ENCODE measurements around the gene PCDHGA1.
"Not testable (repeated sequence)": the region's sequence is repeated elsewhere in the genome, so short reads cannot be mapped to it uniquely, and the experiment has no call there.

Gene PCDHGA1
- 0.43 to 0.60 reads per million in 2 experiments for total RNA-seq

GRCh38 chr5:141330299-141331080, at the start of gene PCDHGA1:
Gene PCDHGA1, plus strand, starts transcription at chr5:141330514.
- DNase-seq (ENCODE audit: low read depth) = no peak

DNA sequence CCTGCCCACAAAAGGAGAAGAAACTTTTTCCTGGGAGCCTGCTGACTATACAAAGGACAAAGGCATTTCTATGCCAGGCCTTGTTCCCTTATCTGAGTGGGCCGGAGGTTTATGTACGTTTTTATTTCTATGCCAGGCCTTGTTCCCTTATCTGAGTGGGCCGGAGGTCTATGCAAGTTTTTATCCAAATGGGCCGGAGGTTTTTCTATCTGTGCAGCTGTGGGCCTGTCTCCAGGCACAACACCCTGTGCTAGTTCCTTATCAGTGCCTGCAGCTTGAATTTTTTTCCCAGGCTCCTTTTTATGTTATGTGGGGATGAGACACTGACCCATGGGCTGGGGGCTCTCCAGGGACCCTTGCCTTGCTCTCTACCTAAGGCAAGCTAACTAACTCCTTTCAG, 31.9 kb upstream of the PCDHGA1 start:
- no peak for DNase-seq (ENCODE audit: low read depth)

DNA sequence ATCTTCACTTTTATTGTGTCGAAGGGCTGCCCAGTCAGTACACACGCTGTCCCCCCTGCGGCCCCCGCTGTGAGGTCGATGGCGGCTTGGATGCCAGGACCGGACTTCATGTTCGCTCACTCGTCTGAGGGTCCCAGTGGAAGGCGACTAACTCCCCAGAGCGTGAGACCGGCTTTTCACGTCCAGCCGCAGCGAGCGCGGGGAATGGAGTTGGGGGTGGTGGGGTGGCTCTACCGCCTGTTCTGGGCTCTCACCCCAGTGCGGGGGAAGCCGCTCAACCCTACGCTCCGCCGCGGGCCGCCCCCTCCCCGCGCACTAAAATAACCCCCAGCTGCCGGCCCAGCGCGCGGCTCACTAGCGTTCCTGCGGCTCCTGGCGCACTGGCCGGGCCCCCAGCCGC, 26.6 kb upstream of the PCDHGA1 start, which contains the start of gene SLC25A2:
SLC25A2 (minus strand) TSS at position 294 of the 400 bp plus-strand sequence; CDS start at position 110, 184 bp downstream.
- DNase-seq (ENCODE audit: low read depth) = no peak

DNA sequence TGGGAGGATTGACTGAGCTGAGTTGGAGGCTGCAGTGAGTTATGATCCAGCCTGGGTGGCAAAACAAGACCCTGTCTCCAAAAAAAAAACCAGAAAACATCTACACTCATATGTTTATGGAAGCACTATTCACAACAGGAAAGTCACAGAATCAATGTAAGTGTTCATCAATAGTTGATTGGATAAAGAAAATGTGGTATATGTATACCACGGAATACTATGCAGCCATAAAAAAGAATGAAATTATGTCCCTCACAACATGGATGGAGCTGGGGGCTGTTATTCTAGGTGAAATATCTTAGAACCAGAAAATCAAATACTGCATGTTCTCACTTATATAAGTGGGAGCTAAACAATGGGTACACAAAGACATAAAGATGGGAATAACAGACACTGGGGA, 23.7 kb upstream of the PCDHGA1 start:
- DNase-seq (ENCODE audit: low read depth) = no peak

DNA sequence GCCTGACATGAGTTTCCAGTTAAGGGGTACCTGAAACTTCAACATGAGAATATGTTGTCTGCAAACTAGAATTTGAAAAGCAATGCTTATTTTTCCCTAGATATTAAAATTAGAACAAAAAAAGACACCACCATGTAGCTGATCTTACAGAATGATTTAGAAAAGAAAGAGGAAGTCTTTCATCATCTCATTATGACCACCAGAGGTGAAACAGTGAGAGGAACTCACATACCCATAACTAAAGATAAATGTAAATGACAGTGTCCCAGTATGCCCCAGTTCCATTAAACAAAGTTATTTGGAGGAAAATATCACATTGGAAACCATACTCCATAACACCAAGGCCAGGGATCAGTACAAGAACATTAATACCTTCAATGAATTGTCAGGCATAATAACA, 16.6 kb upstream of the PCDHGA1 start:
- no peak for DNase-seq (ENCODE audit: low read depth)

- DNase-seq (ENCODE audit: low read depth) = not testable (repeated sequence)
Measured at GRCh38 chr5:141316963-141317362, 13.4 kb upstream of the PCDHGA1 start.

DNA sequence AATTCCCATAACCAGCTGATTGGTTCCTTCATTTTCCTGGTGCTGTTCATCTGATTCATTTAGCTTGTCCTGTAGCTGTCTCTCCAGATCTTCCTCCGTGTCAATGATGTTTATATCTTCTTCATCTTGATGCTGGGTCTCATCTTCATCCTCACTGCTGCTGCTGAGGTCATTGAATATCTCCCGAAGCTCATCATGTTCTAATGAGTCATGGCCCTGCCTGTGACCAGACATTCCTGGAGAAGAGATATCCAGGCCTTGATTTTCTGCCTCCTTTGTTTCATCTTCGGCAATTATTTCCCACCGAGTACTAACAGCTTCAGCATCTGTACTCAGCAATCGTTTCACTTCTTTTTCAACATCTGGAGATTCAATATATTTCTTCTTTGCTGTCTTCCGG, 11.1 kb upstream of the PCDHGA1 start:
- no peak for DNase-seq (ENCODE audit: low read depth)

GRCh38 chr5:141319699-141320098, 10.6 kb upstream of the PCDHGA1 start:
- no peak for DNase-seq (ENCODE audit: low read depth)

DNA sequence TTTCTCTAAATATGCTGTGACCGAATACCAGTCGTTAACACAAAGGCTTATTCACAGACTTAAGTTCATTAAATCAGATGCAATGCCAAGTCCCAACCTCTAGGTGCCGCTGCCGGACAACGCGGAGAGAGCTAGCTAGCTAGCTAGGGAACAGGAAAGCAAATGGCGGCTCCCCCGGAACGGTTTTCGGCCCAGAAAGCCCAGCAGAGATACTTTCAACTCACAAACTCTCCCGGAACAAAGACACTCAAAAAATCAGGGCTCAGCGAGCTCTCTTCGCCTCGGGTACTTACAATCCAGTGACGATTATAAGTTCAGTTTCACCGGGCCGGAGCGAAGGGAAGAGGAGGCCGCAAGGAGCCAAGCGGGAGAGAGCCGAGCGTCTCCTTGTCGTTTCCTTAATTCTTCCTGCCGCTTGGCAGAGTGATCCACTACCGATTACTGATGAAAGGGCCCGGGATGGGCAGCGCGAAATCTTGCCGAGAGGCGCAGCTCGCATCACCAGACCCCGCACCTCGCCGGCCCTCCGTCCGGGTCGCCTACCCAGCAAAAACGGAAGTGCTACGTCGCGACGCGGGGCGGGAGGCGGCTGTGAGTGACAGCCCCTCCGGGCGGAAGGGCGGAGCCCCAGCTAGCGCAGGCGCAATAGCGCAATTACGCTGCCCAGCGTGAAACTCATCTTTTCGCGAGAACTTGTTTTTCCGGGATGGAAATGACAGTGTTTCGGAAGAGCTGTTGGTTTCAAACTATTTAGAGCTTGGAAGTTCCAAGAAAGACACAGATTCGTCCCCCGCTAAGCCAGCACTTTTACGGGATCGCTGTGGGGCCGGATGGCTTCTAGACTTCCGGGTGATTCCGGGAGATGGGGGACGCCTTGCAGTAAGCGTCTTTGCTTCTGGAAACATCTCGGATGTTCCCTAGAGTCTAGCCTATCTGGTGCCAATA, 9.8 kb upstream of the PCDHGA1 start, which contains the start of gene TAF7:
TAF7 (minus strand) TSS at position 560 of the 945 bp plus-strand sequence. CDS start 740 bp downstream, outside the sequence.
- DNase-seq (ENCODE audit: low read depth) = peak; percentile 86

DNA sequence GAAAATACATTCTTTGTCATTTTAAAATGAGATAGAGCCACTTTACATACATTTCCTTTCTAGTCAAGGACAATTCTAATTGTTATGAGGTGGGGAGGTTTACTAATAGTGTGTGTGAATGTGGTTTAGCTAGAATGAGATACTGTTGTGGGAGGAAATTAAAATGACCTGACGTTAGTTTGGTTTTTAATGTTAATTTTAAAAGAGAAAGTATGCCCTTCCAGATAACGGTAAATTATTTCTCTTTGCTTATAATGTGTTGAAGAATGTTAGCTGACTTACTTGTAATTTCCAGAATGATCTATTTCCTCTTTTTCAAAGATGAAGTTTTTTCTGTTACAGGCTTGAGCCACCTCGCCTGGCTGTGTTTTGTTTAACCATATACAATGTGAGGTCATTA, 8.1 kb upstream of the PCDHGA1 start:
- DNase-seq (ENCODE audit: low read depth) = no peak

DNA sequence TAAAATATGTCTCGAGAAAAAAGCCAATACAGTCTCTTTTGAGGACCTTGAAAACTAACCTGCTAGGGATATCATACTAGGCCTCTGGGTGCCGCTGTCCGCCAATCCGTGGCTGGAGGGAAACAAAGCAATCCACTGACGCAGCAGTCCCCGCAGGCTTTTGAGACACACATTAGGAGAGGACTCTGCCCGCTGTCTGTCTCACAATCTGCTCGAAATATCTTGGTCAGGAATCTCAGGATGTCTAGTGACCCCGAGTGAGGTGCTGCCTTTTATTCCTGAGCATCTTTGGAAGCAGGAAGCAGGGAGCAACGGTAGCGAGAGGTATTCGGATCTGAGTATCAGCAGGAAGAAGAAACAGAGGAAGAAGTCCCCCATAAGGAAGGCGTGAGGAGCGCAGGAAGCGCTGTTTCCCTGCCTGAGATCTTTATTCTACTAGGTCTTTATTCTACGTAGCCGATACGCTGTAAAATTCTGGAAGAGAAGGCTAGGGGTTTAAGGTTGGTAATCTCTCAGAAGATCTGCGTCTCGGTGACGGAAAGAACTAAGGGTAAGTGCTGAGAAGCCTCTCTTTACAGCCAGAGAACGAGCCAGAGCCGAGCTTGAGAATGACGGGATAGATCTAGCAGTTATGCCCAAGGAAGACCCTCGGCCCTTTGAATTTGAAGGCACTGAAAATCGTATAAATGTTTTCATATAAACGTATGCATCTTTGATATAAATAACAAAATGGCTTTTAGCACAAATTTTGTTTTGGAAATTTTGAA, 4.0 kb upstream of the PCDHGA1 start:
- peak; percentile 50 for DNase-seq (ENCODE audit: low read depth)

- no peak for DNase-seq (ENCODE audit: low read depth)
Measured at GRCh38 chr5:141328231-141328630, 2.1 kb upstream of the PCDHGA1 start.

DNA sequence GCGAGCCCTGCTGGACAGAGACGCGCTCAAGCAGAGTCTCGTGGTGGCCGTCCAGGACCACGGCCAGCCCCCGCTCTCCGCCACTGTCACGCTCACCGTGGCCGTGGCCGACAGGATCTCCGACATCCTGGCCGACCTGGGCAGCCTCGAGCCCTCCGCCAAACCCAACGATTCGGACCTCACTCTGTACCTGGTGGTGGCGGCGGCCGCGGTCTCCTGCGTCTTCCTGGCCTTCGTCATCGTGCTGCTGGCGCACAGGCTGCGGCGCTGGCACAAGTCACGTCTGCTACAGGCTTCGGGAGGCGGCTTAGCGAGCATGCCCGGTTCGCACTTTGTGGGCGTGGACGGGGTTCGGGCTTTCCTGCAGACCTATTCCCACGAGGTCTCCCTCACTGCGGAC, 2.3 kb downstream of the PCDHGA1 start:
- not testable (repeated sequence) for DNase-seq (ENCODE audit: low read depth)

DNA sequence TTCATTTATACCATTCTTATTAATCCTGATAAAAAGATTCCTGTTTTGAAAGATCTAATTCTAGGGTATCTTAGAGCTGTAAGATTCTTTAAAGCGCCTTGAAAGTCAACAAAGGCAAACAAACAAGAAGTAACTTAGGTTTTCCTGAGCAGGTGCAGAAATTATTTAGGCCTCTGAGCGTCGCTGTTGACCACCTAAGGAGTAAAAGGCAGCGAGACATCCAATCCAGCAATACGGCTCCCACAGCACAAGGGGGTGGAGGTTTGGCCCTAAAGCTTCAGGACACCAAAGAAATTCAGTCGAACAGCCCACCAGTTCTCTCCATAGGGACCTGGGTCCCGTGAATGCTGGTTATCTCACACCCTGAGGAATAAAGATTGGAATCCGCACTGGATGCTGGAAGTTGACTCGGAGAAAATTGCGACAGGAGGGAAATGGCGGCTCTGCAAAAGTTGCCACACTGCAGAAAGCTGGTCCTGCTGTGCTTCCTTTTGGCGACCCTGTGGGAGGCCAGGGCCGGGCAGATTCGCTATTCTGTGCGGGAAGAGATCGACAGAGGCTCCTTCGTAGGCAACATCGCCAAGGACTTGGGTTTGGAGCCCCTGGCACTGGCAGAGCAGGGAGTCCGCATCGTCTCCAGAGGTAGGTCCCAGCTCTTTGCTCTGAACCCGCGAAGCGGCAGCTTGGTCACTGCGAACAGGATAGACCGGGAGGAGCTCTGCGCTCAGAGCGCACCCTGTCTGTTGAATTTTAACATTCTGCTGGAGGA, 8.4 kb downstream of the PCDHGA1 start, which contains the start of gene PCDHGA2:
PCDHGA2 (plus strand) TSS at position 223 of the 769 bp plus-strand sequence.
- no peak for DNase-seq (ENCODE audit: low read depth)

DNA sequence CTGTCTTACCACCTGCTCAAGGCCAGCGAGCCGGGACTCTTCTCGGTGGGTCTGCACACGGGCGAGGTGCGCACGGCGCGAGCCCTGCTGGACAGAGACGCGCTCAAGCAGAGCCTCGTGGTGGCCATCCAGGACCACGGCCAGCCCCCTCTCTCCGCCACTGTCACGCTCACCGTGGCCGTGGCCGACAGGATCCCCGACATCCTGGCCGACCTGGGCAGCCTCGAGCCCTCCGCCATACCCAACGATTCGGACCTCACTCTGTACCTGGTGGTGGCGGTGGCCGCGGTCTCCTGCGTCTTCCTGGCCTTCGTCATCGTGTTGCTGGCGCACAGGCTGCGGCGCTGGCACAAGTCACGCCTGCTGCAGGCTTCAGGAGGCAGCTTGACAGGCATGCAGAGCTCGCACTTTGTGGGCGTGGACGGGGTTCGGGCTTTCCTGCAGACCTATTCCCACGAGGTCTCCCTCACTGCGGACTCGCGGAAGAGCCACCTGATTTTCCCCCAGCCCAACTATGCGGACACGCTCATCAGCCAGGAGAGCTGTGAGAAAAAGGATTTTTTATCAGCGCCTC, 10.6 kb downstream of the PCDHGA1 start:
- DNase-seq (ENCODE audit: low read depth) = not testable (repeated sequence)

DNA sequence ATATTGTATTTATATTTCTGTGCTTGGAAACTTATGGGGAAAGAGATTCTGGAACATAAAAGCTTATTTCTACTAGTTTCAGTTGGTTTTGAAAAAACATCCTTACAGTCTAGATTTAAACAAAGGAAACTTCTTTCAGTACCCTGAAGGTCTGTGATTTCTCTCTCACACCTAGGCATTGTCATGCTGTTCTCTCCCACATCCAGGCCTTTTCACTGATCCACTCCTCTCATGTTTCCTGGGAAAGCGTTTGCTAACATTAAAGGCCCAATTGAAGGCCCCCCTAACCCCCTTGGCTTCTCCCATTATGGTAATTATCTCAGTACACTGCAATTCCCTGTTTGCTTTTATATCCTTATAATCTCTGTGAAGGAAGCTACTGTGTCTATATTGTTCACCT, 12.5 kb downstream of the PCDHGA1 start:
- DNase-seq (ENCODE audit: low read depth) = no peak

GRCh38 chr5:141343242-141343952, 13.1 kb downstream of the PCDHGA1 start, which contains the start of gene PCDHGA3:
Gene PCDHGA3, plus strand, starts transcription at chr5:141343829. Its CDS starts 205 bp downstream, at chr5:141344034.
- DNase-seq (ENCODE audit: low read depth) = no peak

GRCh38 chr5:141343953-141344463, 13.7 kb downstream of the PCDHGA1 start:
- DNase-seq (ENCODE audit: low read depth) = no peak

DNA sequence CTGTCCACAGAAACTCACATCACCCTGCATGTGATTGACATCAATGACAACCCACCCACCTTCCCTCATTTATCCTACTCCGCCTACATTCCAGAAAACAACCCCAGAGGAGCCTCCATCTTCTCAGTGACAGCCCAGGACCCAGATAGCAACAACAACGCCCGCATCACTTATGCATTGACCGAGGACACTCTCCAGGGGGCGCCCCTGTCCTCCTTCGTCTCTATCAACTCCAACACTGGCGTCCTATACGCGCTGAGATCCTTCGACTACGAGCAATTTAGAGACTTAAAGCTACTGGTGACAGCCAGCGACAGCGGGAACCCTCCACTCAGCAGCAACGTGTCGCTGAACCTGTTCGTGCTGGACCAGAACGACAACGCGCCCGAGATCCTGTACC, 15.0 kb downstream of the PCDHGA1 start:
- DNase-seq (ENCODE audit: low read depth) = no peak
